Upper lobe of right lung (tissue), 1 donor: ENCODE measurements around the gene BRD3OS. TPM values are rescaled to one million over a fixed set of nuclear protein-coding genes. Genes with fewer than 3 reads are reported as not detected.

Experiments
- ATAC-seq: fragments of 200-7000 bp; cut with Tn5 transposase; one replicate; pipeline ENCODE4 v1.9.1; 2020; ENCODE audit warnings: mild to moderate bottlenecking, moderate library complexity
- DNase-seq: peaks from one replicate; pipeline ENCODE4 v3.0.0-alpha.2; 2020
- H3K27ac ChIP-seq: fragments of 200-600 bp; one replicate; pipeline ENCODE4 v1.8.0; 2022
- H3K27me3 ChIP-seq: fragments of 200-600 bp; one replicate; pipeline ENCODE4 v1.8.0; 2022; ENCODE audit warnings: mild to moderate bottlenecking
- H3K36me3 ChIP-seq: fragments of 200-600 bp; one replicate; pipeline ENCODE4 v1.8.0; 2022
- H3K4me1 ChIP-seq: fragments of 200-600 bp; one replicate; pipeline ENCODE4 v1.8.0; 2022
- H3K4me3 ChIP-seq: fragments of 200-600 bp; one replicate; pipeline ENCODE4 v1.8.0; 2022; ENCODE audit warnings: mild to moderate bottlenecking
- H3K9me3 ChIP-seq: fragments of 200-600 bp; one replicate; pipeline ENCODE4 v1.8.0; 2022
- intact Hi-C: fragments of 100-400 bp; cut with DNase I; formaldehyde crosslinking; loops from one replicate; pipeline ENCODE4 v1.11.0; 2022
- long read RNA-seq: library from polyadenylated mRNA; unstranded; transcript quantifications from one replicate; pipeline ENCODE4 v2.0.0, GENCODE V29; 2021
- total RNA-seq: library from RNA; stranded (reverse); fragmentation: NEBNext Ultra II Directional; extraction: Animal tissue kit (Norgen Biotek cat#: 25700); gene quantifications from one replicate; pipeline ENCODE4 v1.2.1, GENCODE V29; 2021
- TF ChIP-seq, protein P1 (sequence below): fragments of 200-600 bp; IDR thresholded peaks from one replicate; pipeline ENCODE4 v1.8.0; 2022; ENCODE audit warnings: antibody characterized with exemption
- donor health status: DM: no; HTN: yes; CAD: no; lungs with severe emphysema.

BRD3OS gene, protein sequence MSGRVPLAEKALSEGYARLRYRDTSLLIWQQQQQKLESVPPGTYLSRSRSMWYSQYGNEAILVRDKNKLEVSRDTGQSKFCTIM
- 10.7 TPM for total RNA-seq
- long read RNA-seq, full-length matches to known transcripts, result 17 of 34 reads
- long read RNA-seq, partial matches to known transcripts, result 5 of 34 reads
- long read RNA-seq, other reads (novel, unspliced or antisense), result 12 of 34 reads

DNA sequence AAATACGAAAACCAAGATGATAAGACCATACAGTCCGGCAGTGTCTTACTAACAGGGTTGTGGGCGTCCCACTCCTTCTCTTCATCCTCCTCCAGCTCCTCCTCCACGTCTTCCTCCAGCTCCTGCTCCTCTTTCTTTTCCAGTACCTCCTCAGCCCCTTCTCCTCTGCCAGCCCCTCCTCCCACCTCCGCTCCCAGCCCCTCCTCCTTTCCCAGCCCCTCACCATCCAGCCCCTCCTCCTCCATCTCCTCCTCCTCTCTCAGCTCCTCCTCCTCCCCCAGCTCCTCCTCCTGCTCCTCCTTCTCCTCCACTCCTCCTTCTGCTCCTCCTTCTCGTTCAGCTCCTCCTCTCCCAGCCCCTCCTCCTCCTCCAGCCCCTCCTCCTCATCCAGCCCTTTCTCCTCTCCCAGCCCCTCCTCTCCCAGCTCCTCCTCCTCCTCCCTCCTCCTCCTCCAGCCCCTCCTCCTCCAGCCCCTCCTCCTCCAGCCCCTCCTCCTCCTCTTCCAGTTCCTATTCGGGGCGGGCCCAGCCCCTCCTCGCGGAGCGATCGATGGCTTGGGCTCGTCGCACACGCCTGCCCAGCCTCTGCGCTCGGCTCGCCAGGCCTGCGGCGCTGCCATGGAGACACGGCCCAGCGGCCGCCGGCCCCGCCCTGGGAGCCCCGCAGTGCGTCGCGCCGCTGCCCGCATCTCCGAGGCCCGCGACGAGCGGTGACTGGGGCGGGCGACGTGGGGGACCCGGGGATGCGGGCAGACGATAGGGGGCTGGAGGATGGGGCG lies at the start of gene BRD3OS:
Gene BRD3OS (plus strand): TSS at position 654 of the 778 bp plus-strand sequence. CDS start 1,267 bp downstream, outside the sequence.
- peak within 1 kb of the TSS; percentile 70 for H3K27ac ChIP-seq
- no peaks in the 10 kb centered on the region for H3K9me3 ChIP-seq
- ATAC-seq, result peak; percentile 99
- peak; percentile 98 for DNase-seq
- H3K36me3 ChIP-seq, result peaks cover 6% of the 10 kb centered on the region
- intact Hi-C loops, result no loop called here
- no peaks in the 10 kb centered on the region for H3K27me3 ChIP-seq
- H3K4me1 ChIP-seq, result peaks cover 8% of the 10 kb centered on the region
- TF ChIP-seq, protein P1, sequence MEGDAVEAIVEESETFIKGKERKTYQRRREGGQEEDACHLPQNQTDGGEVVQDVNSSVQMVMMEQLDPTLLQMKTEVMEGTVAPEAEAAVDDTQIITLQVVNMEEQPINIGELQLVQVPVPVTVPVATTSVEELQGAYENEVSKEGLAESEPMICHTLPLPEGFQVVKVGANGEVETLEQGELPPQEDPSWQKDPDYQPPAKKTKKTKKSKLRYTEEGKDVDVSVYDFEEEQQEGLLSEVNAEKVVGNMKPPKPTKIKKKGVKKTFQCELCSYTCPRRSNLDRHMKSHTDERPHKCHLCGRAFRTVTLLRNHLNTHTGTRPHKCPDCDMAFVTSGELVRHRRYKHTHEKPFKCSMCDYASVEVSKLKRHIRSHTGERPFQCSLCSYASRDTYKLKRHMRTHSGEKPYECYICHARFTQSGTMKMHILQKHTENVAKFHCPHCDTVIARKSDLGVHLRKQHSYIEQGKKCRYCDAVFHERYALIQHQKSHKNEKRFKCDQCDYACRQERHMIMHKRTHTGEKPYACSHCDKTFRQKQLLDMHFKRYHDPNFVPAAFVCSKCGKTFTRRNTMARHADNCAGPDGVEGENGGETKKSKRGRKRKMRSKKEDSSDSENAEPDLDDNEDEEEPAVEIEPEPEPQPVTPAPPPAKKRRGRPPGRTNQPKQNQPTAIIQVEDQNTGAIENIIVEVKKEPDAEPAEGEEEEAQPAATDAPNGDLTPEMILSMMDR, result no peak
- H3K4me3 ChIP-seq, result peak within 1 kb of the TSS; percentile 88

DNA sequence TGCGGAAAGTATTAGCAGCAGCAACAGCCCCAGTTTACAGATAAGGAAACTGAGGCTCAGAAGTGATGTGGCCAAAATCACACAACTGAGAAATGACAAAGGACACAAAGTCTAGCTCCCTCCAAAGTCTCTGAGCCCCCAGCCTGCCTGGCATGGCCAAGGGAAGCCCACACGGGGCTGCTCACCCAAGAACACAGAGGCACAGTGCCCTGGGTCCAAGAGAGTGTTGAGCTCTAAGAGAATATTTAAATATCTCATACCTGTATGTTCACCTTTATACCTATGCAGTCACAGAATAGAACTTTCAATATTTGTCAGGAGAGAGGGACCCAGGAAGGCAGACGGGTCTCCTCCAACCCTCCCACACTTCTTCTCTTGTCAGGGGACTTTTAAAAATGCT lies 49.8 kb upstream of the BRD3OS start:
- no peak overlapping the region for H3K27ac ChIP-seq
- no peaks in the 10 kb centered on the region for H3K27me3 ChIP-seq
- H3K36me3 ChIP-seq, result no peaks in the 10 kb centered on the region
- no peaks in the 10 kb centered on the region for H3K9me3 ChIP-seq
- H3K4me1 ChIP-seq, result peaks cover 44% of the 10 kb centered on the region
- ATAC-seq, result no peak
- DNase-seq, result no peak
- TF ChIP-seq, protein P1, result no peak
- intact Hi-C loops, result no loop called here
- no peak overlapping the region for H3K4me3 ChIP-seq

DNA sequence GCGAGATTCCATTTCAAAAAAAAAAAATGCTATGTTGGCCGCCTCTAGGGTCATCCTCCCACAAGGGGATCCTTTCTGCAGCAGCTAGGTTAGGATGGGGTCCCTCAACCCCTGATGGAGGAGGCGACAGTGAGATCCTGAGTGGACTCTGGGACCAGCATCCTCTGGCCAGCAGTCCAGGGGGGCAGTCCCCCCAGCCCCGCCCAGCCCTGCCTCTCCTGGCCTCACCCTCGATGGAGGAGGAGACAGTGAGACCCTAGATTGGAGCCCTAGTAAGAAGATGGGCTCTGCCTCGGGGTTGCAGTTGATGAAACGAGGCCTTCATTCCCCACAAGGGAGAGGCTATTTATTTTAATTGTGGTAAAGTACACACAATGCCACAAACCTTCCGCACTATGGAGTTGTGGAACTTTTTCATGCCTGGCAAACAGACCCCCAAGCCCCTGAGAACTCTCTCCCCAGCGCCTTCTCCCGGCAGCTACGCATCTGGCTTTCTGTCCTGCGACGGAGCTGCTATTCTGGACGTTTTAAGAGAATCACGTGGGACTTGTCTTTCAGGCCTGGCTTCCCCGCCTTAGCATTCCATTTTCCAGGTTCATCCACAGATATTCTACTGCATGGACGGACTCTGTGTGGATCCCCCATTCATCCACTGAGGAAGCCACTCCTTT lies 49.0 kb upstream of the BRD3OS start:
- H3K4me1 ChIP-seq, result peaks cover 39% of the 10 kb centered on the region
- H3K36me3 ChIP-seq, result no peaks in the 10 kb centered on the region
- intact Hi-C loops, result no loop called here
- peak; percentile 60 for DNase-seq
- no peak for ATAC-seq
- no peak overlapping the region for H3K27ac ChIP-seq
- no peak overlapping the region for H3K4me3 ChIP-seq
- TF ChIP-seq, protein P1, result no peak
- H3K9me3 ChIP-seq, result no peaks in the 10 kb centered on the region
- no peaks in the 10 kb centered on the region for H3K27me3 ChIP-seq

DNA sequence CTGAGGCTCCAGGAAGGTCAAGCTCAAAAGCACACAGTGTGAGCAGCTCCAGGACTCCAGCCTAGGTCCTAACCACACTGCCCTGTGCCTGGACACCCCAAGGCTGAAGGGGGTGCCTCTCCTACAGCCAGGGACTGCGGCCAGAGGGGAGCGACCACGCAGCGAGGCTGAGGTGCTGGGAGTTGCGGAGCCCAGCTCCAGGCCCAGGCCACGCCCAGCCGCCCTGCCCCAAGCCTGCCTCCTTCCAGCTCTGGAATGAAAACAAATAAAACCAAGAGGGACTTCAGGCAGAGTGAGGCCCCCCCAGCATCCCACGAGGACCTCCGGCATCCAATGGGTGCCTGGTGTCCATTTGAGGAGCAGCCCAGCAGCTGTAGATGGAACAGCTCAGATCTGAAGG lies 48.4 kb upstream of the BRD3OS start:
- Histone ChIP-seq H3K27ac (no peak overlapping the region), H3K36me3 (no peaks in the 10 kb centered on the region), H3K27me3 (no peaks in the 10 kb centered on the region), H3K4me3 (no peak overlapping the region), H3K4me1 (peaks cover 35% of the 10 kb centered on the region), H3K9me3 (no peaks in the 10 kb centered on the region)
- DNase-seq, result peak; percentile 59
- TF ChIP-seq, protein P1, result no peak
- no peak for ATAC-seq
- intact Hi-C loops, result no loop called here

DNA sequence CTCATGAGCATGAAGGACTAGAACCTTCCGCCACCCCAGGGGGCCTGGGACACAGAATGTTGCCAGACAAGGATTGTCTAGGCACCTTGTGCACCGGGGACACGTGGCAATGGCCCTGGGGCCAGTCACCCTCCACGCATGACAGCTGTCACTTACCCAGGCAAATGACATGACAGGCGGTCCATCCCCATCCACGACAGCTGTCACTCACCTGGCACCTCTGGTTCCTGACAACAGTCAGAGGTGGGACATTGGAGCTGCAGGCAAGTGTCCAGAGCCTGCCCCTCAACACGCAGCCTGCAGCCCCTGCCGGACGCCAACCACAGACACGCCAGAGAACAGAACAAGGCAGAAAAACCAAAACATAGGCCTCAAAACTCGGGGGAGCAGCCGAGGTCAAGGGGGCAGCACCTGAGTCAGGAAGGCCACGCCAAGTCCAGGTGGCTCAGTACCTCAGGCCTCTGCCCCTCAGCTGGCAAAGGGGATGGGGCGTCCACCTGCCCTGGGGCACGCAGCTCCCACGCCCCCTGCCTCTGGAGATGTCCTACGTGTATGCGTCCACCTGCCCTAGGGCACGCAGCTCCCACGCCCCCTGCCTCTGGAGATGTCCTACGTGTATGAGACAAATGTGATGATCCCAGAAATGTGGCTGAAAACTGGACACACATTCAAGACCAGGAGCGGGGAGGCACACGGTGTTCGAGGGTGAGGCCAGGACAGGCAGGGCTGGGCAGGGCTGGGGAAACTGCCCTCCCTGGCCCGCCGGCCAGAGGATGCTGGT lies 47.7 kb upstream of the BRD3OS start:
- TF ChIP-seq, protein P1, result no peak
- H3K27me3 ChIP-seq, result no peaks in the 10 kb centered on the region
- ATAC-seq (no peak), DNase-seq (peak; percentile 55)
- no peak overlapping the region for H3K27ac ChIP-seq
- no peak overlapping the region for H3K4me3 ChIP-seq
- intact Hi-C loops, result no loop called here
- no peaks in the 10 kb centered on the region for H3K36me3 ChIP-seq
- H3K9me3 ChIP-seq, result no peaks in the 10 kb centered on the region
- H3K4me1 ChIP-seq, result peaks cover 35% of the 10 kb centered on the region
